ENCODE results near the gene PYGL. TPM values are rescaled to one million over a fixed set of nuclear protein-coding genes. Genes with fewer than 3 reads are reported as not detected.

Gene PYGL
- total RNA-seq, 2 donors from 2014 or later: 11.5 to 11.9 TPM

DNA sequence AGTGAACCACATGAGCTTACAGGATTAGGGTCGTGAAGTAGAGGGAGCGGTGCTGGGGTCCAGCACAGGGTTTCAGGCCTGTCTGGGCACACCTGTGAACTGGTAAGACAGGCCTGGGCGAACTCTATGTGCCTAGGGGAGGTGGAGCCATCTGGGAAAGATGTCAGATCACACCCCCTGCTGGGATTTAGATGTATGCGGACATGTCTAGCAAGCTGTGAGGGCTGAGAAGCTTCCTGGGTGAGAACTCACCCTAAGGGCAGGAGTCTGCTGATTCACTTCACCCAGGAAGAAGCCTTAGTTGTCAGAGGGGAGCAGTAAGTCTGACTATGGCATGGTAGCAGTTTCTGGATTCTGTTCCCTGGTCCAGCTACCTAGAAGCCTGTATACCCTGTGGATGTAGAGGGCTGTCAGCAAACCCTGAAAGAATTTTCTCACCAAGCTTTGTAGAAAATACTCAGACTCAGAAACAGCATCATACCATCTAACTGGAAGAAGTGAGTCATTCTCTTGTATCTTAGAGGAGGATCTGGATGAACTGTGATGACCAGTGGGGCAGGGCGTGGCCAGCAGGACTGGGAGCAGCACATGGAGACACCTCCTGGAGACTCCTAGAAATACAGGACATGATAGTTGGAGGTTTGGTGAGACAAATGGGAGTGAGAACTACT lies 11.2 kb upstream of the PYGL start:
- Histone ChIP-seq H3K4me3 (no peak overlapping the region), H3K27ac (peak overlapping the region in 1 of 4 donors; percentile 39), H3K4me1 (no peaks in the 10 kb centered on the region), H3K9me3 (no peaks in the 10 kb centered on the region), H3K36me3 (replicated peaks in 1 of 2; ENCODE audit: insufficient read depth in 1 of 2, low read depth in 2 of 2) (no peaks in the 10 kb centered on the region), H3K27me3 (no peaks in the 10 kb centered on the region)
- 65 to 71% methylated on average over 4 to 5 of the region's 5 CpGs for WGBS, 2 donors
- DNase-seq (peak in 2 of 4 donors; percentile 22 to 70), ATAC-seq (peak; percentile 45)
- TF ChIP-seq POLR2A (IDR thresholded peaks at IDR 0.05): no peak
- TF ChIP-seq, protein P1, sequence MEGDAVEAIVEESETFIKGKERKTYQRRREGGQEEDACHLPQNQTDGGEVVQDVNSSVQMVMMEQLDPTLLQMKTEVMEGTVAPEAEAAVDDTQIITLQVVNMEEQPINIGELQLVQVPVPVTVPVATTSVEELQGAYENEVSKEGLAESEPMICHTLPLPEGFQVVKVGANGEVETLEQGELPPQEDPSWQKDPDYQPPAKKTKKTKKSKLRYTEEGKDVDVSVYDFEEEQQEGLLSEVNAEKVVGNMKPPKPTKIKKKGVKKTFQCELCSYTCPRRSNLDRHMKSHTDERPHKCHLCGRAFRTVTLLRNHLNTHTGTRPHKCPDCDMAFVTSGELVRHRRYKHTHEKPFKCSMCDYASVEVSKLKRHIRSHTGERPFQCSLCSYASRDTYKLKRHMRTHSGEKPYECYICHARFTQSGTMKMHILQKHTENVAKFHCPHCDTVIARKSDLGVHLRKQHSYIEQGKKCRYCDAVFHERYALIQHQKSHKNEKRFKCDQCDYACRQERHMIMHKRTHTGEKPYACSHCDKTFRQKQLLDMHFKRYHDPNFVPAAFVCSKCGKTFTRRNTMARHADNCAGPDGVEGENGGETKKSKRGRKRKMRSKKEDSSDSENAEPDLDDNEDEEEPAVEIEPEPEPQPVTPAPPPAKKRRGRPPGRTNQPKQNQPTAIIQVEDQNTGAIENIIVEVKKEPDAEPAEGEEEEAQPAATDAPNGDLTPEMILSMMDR (IDR thresholded peaks at IDR 0.05): peak in 1 of 7 experiments; percentile 28
- intact Hi-C loops (cut with DNase I): loop anchor here (10.0 kb wide), 1 partner anchor 269 kb away; no protein-coding TSS in a partner anchor

DNA sequence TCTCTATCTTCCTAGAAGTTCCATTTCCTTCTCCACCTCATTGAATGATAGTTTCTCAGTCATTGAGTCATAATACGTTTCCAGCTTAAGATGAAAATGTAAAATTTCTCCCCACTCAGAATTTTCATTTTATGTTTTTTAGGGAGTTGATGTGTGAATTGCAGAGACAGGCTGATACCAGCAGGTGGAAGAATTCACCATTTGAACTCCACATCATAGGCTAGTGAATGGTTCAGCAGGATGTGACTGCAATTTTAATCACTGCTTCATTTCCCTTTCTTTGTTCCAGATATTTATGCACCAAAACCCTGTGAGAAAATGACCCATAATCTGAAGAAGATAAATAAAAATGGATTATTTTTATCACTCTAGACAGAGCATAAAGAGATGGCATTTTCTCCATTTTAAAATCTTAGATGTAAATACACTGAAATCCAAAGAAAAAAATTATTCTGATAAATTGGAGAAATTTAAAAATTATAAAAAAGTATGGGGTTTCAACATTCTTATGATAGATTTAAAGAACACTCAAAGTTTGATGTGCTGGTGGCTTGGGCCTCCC lies 10.6 kb upstream of the PYGL start:
- Histone ChIP-seq H3K9me3 (no peaks in the 10 kb centered on the region), H3K27ac (no peak overlapping the region), H3K4me1 (no peaks in the 10 kb centered on the region), H3K27me3 (no peaks in the 10 kb centered on the region), H3K4me3 (no peak overlapping the region), H3K36me3 (replicated peaks in 1 of 2; ENCODE audit: insufficient read depth in 1 of 2, low read depth in 2 of 2) (no peaks in the 10 kb centered on the region)
- TF ChIP-seq POLR2A (IDR thresholded peaks at IDR 0.05): no peak
- TF ChIP-seq, protein P1 (IDR thresholded peaks at IDR 0.05): peak; percentile 15 to 63 (median 55)
- DNase-seq: no peak
- ATAC-seq: peak; percentile 56
- 11 to 25% methylated on average over 1 of the region's 1 CpG for WGBS, 2 donors
- intact Hi-C loops (cut with DNase I): loop anchor here (10.0 kb wide), 1 partner anchor 270 kb away; no protein-coding TSS in a partner anchor

DNA sequence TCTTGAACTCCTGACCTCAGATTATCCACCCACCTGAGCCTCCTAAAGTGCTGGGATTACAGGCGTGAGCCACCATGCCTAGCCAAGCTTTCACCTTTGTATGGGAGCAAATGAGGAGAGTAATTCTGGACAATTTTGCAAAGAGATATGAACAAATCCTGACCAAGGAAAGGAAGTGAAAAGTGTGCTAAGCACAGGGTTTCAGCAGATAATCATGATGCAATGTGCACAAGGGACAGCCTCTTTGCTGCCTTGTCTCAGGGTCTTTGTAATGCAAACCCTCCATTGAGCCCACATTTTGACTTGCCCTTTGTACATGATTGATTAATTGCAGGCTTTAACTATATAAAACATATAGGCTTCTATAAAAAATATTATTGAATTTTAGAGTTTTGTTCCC lies 9.2 kb upstream of the PYGL start:
- intact Hi-C loops (cut with DNase I): loop anchor here (10.0 kb wide), 1 partner anchor 271 kb away; no protein-coding TSS in a partner anchor
- ATAC-seq: no peak

DNA sequence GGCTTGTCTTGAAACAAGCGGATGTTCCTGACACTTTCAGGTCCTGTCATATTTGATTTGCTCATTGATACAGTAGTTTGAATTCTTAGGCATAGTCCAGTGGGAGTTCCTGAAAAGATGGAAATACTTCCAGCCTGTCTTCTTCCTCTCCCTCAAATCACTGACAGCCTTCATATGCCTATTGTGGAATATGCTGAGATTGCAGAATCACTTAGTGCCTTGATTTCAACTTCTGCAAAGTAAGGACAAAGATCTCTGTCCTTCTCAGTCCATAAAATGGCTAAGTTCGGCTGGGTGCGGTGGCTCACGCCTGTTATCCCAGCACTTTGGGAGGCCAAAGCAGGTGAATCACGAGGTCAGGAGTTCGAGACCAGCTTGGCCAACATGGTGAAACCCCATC lies 6.7 kb upstream of the PYGL start:
- no peak for ATAC-seq
- H3K4me3 ChIP-seq: no peak overlapping the region
- H3K27ac ChIP-seq: no peak overlapping the region
- no peak for DNase-seq
- intact Hi-C loops (cut with DNase I): loop anchor here (10.0 kb wide), 1 partner anchor 274 kb away; no protein-coding TSS in a partner anchor
- 87 to 92% methylated on average over 6 of the region's 6 CpGs for WGBS, 2 donors
- no peaks in the 10 kb centered on the region for H3K4me1 ChIP-seq
- H3K9me3 ChIP-seq: no peaks in the 10 kb centered on the region
- TF ChIP-seq, protein P1 (IDR thresholded peaks at IDR 0.05): no peak
- TF ChIP-seq POLR2A (IDR thresholded peaks at IDR 0.05): no peak
- H3K27me3 ChIP-seq: no peaks in the 10 kb centered on the region
- no peaks in the 10 kb centered on the region for H3K36me3 ChIP-seq (replicated peaks in 1 of 2; ENCODE audit: insufficient read depth in 1 of 2, low read depth in 2 of 2)

More for the DNA sequence above, 9.2 kb upstream of the PYGL start:
- Histone ChIP-seq H3K36me3 (replicated peaks in 1 of 2; ENCODE audit: insufficient read depth in 1 of 2, low read depth in 2 of 2) (no peaks in the 10 kb centered on the region), H3K9me3 (no peaks in the 10 kb centered on the region), H3K4me1 (no peaks in the 10 kb centered on the region), H3K27me3 (no peaks in the 10 kb centered on the region), H3K4me3 (no peak overlapping the region), H3K27ac (no peak overlapping the region)
- TF ChIP-seq, protein P1 (IDR thresholded peaks at IDR 0.05): no peak
- TF ChIP-seq POLR2A (IDR thresholded peaks at IDR 0.05): no peak
- DNase-seq: no peak
- WGBS, 2 donors: 69 to 89% methylated on average over 1 of the region's 1 CpG
